CD4-positive, alpha-beta T cell (primary cell): ENCODE data around the gene ATAD3B. TPM values are rescaled to one million over a fixed set of nuclear protein-coding genes. Genes with fewer than 3 reads are reported as not detected.

Experiments
- ATAC-seq: fragments of 200-7000 bp; cut with Tn5 transposase; one replicate; pipeline ENCODE4 v1.10.0; 2022; ENCODE audit warnings: mild to moderate bottlenecking; ENCODE audit not compliant: poor library complexity
- CTCF ChIA-PET: fragments of 350-600 bp; sonication (Branson Sonifier 250); formaldehyde crosslinking; loops from one replicate; lab custom pipeline; 2021; ENCODE audit warnings: antibody characterized with exemption, inconsistent platforms; lab: Charles Lee
- POLR2A ChIA-PET: fragments of 350-600 bp; sonication (Branson Sonifier 250); formaldehyde crosslinking; loops from one replicate; lab custom pipeline; 2021; ENCODE audit warnings: antibody characterized with exemption, inconsistent platforms; lab: Charles Lee
- DNase-seq, 14 experiments: peaks; one replicate each; pipeline ENCODE4 v3.0.0-alpha.2; 2013 to 2020; ENCODE audit warnings: mixed read lengths in 2 of 14
- H3K27ac ChIP-seq, 2 donors: one replicate each; pipeline versions ENCODE4 v1.5.1 to v1.7.0; 2013; ENCODE audit warnings: low read length in 2 of 2, low read depth in 1 of 2, mild to moderate bottlenecking in 1 of 2
- H3K27me3 ChIP-seq, 2 experiments: 1 replicate in 1 of 2; 2 replicates in 1 of 2; pipeline versions ENCODE4 v1.6.1 to v1.7.0; 2013; ENCODE audit warnings: low read length in 2 of 2, control low read depth in 1 of 2, mild to moderate bottlenecking in 1 of 2, moderate library complexity in 1 of 2; ENCODE audit not compliant: insufficient read depth in 2 of 2, control insufficient read depth in 1 of 2
- H3K36me3 ChIP-seq: one replicate; pipeline ENCODE4 v1.6.1; 2013; ENCODE audit warnings: low read length, control low read depth; ENCODE audit not compliant: insufficient read depth
- H3K4me1 ChIP-seq: one replicate; pipeline ENCODE4 v1.6.1; 2013; ENCODE audit warnings: low read length, control low read depth; ENCODE audit not compliant: insufficient read depth
- H3K4me3 ChIP-seq: one replicate; pipeline ENCODE4 v1.5.1; 2013; ENCODE audit warnings: mild to moderate bottlenecking, low read length, moderate library complexity
- H3K9me3 ChIP-seq, 2 experiments: 1 replicate in 1 of 2; 2 replicates in 1 of 2; pipeline versions ENCODE4 v1.6.1 to v1.7.0; 2013; ENCODE audit warnings: low read length in 2 of 2, mild to moderate bottlenecking in 2 of 2, control low read depth in 1 of 2, moderate library complexity in 1 of 2; ENCODE audit not compliant: control insufficient read depth in 1 of 2, insufficient read depth in 1 of 2
- H3K27ac Mint-ChIP-seq: one replicate; pipeline ENCODE4 v1.8.0; 2020; ENCODE audit warnings: mixed read lengths
- H3K27me3 Mint-ChIP-seq: one replicate; pipeline ENCODE4 v1.8.0; 2021; ENCODE audit warnings: mixed read lengths
- H3K36me3 Mint-ChIP-seq: one replicate; pipeline ENCODE4 v1.8.0; 2021; ENCODE audit warnings: low read depth, mixed read lengths
- H3K4me1 Mint-ChIP-seq: one replicate; pipeline ENCODE4 v1.8.0; 2021; ENCODE audit warnings: low read depth, mixed read lengths
- H3K4me3 Mint-ChIP-seq: one replicate; pipeline ENCODE4 v1.8.0; 2020; ENCODE audit warnings: mild to moderate bottlenecking, mixed read lengths
- H3K9me3 Mint-ChIP-seq: one replicate; pipeline ENCODE4 v1.8.0; 2020; ENCODE audit warnings: mixed read lengths
- CTCF ChIP-seq: fragments of 200-600 bp; IDR thresholded peaks from one replicate; pipeline ENCODE4 v1.8.0; 2022; ENCODE audit warnings: antibody characterized with exemption, mild to moderate bottlenecking
- intact Hi-C, 2 experiments: fragments of 100-400 bp; cut with DNase I in 1 of 2; cut with micrococcal nuclease in 1 of 2; formaldehyde crosslinking; loops; one replicate each; pipeline versions ENCODE4 v1.15.1 to v1.9.0; 2023 to 2025; cut with DNase I, micrococcal nuclease
- total RNA-seq, 174 experiments: library from RNA in 2 of 174; stranded (reverse) in 2 of 174; gene quantifications; one replicate each; pipeline ENCODE4 v1.2.3 and lab custom pipeline; 2021 to 2026

The ATAD3B gene
- total RNA-seq, 2 experiments from 2014 or later, result 44.3 to 49.1 TPM

DNA sequence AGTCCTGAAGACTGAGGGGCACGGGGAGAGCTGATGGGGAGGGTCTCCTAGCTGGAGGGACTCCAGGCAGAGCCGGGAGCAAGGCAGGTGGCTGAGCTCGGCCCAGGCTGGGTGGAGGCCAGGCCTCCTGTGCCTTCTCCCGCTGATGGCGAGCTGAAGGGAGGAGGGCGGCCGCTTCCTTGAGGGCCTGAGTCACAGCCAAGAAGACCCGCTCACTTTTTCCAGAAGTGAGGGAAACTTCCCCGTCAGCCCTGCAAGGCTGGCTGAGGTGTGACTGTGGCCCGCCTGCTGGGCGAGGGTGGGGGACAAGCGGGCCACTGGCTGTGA, 37.8 kb upstream of the ATAD3B start:
- Mint-ChIP-seq H3K36me3 (no peaks in the 10 kb centered on the region), H3K9me3 (no peaks in the 10 kb centered on the region), H3K4me1 (no peaks in the 10 kb centered on the region), H3K27me3 (peaks cover 23% of the 10 kb centered on the region), H3K4me3 (no peak overlapping the region), H3K27ac (no peak overlapping the region)
- peaks cover 0 to 29% of the 10 kb centered on the region in 2 experiments for H3K9me3 ChIP-seq
- DNase-seq, result no peak
- no peak overlapping the region for H3K27ac ChIP-seq
- H3K4me3 ChIP-seq, result no peak overlapping the region
- no peak for TF ChIP-seq CTCF
- H3K27me3 ChIP-seq, result peaks cover 58 to 68% of the 10 kb centered on the region in 2 experiments
- ChIA-PET CTCF (no interaction called here), POLR2A (no interaction called here)
- no peaks in the 10 kb centered on the region for H3K36me3 ChIP-seq
- intact Hi-C loops, result no loop called here
- H3K4me1 ChIP-seq, result peaks cover 24% of the 10 kb centered on the region
- no peak for ATAC-seq

DNA sequence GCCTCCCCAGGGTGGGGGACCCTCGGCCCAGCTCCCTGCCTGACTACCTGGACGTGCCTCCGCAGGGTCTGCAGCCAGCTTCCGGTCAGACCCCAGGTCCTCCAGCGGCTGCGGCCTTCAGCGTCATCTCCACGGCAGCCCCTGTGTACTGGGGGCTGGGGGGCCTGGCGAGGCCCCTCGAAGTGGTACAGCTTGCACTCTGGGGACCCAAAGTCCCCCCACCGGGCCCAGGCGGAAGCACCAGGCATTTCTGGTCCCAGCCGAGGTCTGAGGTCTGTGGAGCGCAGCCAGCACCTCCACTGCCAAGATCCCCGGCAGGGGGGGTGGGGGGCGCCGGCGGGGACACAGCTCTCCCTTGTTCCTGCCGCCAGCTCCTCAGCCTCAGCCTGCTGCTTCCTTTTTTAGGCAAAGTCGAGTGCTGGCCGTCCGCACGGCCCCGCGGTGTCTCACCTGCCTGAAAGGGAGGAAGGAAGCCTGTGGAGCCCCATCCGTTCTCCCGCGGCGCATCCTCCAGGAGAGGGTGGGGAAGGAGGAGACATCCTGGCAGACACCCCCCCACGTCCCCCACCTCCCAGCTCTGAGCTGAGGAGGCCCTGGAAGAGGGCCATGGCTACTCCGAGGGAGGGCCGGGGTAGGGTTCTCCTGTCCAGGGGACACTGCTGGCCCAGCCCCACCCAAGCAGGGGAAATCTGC, 37.3 kb upstream of the ATAD3B start:
- Mint-ChIP-seq H3K4me3 (no peak overlapping the region), H3K27ac (no peak overlapping the region), H3K36me3 (no peaks in the 10 kb centered on the region), H3K27me3 (peaks cover 20% of the 10 kb centered on the region), H3K4me1 (no peaks in the 10 kb centered on the region), H3K9me3 (no peaks in the 10 kb centered on the region)
- ATAC-seq, result no peak
- Histone ChIP-seq H3K4me3 (no peak overlapping the region), H3K27me3 (peaks cover 56 to 72% of the 10 kb centered on the region in 2 experiments), H3K36me3 (no peaks in the 10 kb centered on the region), H3K9me3 (peaks cover 0 to 31% of the 10 kb centered on the region in 2 experiments), H3K4me1 (peaks cover 24% of the 10 kb centered on the region), H3K27ac (no peak overlapping the region)
- ChIA-PET POLR2A (no interaction called here), CTCF (no interaction called here)
- intact Hi-C loops, result no loop called here
- TF ChIP-seq CTCF, result no peak
- peak in 1 of 14 experiments; percentile 36 for DNase-seq

GRCh38 chr1:1434824-1435105, 36.8 kb upstream of the ATAD3B start:
- H3K4me1 Mint-ChIP-seq, result no peaks in the 10 kb centered on the region
- no peak for DNase-seq
- no peak overlapping the region for H3K27ac Mint-ChIP-seq
- Histone ChIP-seq H3K27me3 (peaks cover 56 to 70% of the 10 kb centered on the region in 2 experiments), H3K27ac (no peak overlapping the region), H3K36me3 (no peaks in the 10 kb centered on the region), H3K4me3 (no peak overlapping the region), H3K4me1 (peaks cover 24% of the 10 kb centered on the region), H3K9me3 (peaks cover 0 to 31% of the 10 kb centered on the region in 2 experiments)
- intact Hi-C loops, result no loop called here
- no peaks in the 10 kb centered on the region for H3K9me3 Mint-ChIP-seq
- POLR2A ChIA-PET, result no interaction called here
- peaks cover 15% of the 10 kb centered on the region for H3K27me3 Mint-ChIP-seq
- no peak overlapping the region for H3K4me3 Mint-ChIP-seq
- CTCF ChIA-PET, result no interaction called here
- H3K36me3 Mint-ChIP-seq, result no peaks in the 10 kb centered on the region
- no peak for ATAC-seq
- no peak for TF ChIP-seq CTCF
